Calu3 (cell line): ENCODE results near the gene IFITM5. TPM values are rescaled to one million over a fixed set of nuclear protein-coding genes. Genes with fewer than 3 reads are reported as not detected.
A peak's percentile ranks its signal among the peaks of the same experiment; 100 is the strongest.
"Not testable (repeated sequence)": the region's sequence is repeated elsewhere in the genome, so short reads cannot be mapped to it uniquely, and the experiment has no call there.

Experiments used
- BruUV-seq: library from RNA; stranded (reverse); fragments of 400-500 nt; replicated peaks from 2 replicates; lab custom pipeline; 2021; lab: Mats Ljungman, UMichigan
- CTCF ChIA-PET: fragments of 300-600 bp; sonication (Branson Sonifier 250); formaldehyde crosslinking; loops from one replicate; lab custom pipeline; 2022; ENCODE audit warnings: antibody characterized with exemption; lab: Charles Lee
- DNase-seq: peaks from one replicate; pipeline ENCODE4 v3.0.0; 2022
- H3K27ac Mint-ChIP-seq: one replicate; pipeline ENCODE4 v1.8.0; 2022; ENCODE audit warnings: mixed read lengths; ENCODE audit not compliant: unreplicated experiment
- H3K27me3 Mint-ChIP-seq: one replicate; pipeline ENCODE4 v1.8.0; 2022; ENCODE audit warnings: mixed read lengths; ENCODE audit not compliant: unreplicated experiment
- H3K36me3 Mint-ChIP-seq: one replicate; pipeline ENCODE4 v1.8.0; 2022; ENCODE audit warnings: mild to moderate bottlenecking, moderate library complexity, mixed read lengths; ENCODE audit not compliant: insufficient read depth, unreplicated experiment
- H3K4me1 Mint-ChIP-seq: one replicate; pipeline ENCODE4 v1.8.0; 2022; ENCODE audit warnings: mild to moderate bottlenecking, low read depth, mixed read lengths; ENCODE audit not compliant: unreplicated experiment
- H3K4me3 Mint-ChIP-seq: one replicate; pipeline ENCODE4 v1.8.0; 2022; ENCODE audit warnings: mild to moderate bottlenecking, low read depth, moderate library complexity, mixed read lengths; ENCODE audit not compliant: unreplicated experiment
- H3K9me3 Mint-ChIP-seq: one replicate; pipeline ENCODE4 v1.8.0; 2022; ENCODE audit warnings: low read depth, mixed read lengths; ENCODE audit not compliant: unreplicated experiment
- CTCF ChIP-seq: fragments of 200-600 bp; IDR thresholded peaks from one replicate; pipeline ENCODE4 v1.8.0; 2022; ENCODE audit warnings: antibody characterized with exemption; ENCODE audit not compliant: unreplicated experiment
- intact Hi-C: fragments of 100-400 bp; cut with micrococcal nuclease; formaldehyde crosslinking; loops from one replicate; pipeline ENCODE4 v1.10.0; 2022; ENCODE audit not compliant: unreplicated experiment
- total RNA-seq: library from RNA; stranded (reverse); gene quantifications from 2 replicates; pipeline ENCODE4 v1.2.3, GENCODE V29; 2022

IFITM5 gene
- total RNA-seq, 1 experiment from 2014 or later = not detected

GRCh38 chr11:288478-289397 is 10.6 kb downstream of the IFITM5 start, which contains the start of gene PGGHG:
TSS of gene PGGHG (plus strand) at chr11:289126. CDS start at chr11:289817, 691 bp downstream.
- no peaks in the 10 kb centered on the region for H3K9me3 Mint-ChIP-seq
- peaks cover 49% of the 10 kb centered on the region for H3K27me3 Mint-ChIP-seq
- H3K27ac Mint-ChIP-seq = no peak within 1 kb of the TSS
- intact Hi-C loops = no loop called here
- H3K4me3 Mint-ChIP-seq = peak within 1 kb of the TSS; percentile 75
- TF ChIP-seq CTCF = no peak
- CTCF ChIA-PET = no interaction called here
- DNase-seq = peak; percentile 74
- peaks cover 13% of the 10 kb centered on the region for H3K36me3 Mint-ChIP-seq
- BruUV-seq = no TSS peak
- peaks cover 9% of the 10 kb centered on the region for H3K4me1 Mint-ChIP-seq

- H3K27ac Mint-ChIP-seq = no peak overlapping the region
- CTCF ChIA-PET = no interaction called here
- no peaks in the 10 kb centered on the region for H3K9me3 Mint-ChIP-seq
- intact Hi-C loops = no loop called here
- H3K4me3 Mint-ChIP-seq = peak overlapping the region; percentile 75
- H3K27me3 Mint-ChIP-seq = peaks cover 56% of the 10 kb centered on the region
- TF ChIP-seq CTCF = no peak
- H3K36me3 Mint-ChIP-seq = peaks cover 13% of the 10 kb centered on the region
- no TSS peak for BruUV-seq
- no peak for DNase-seq
- peaks cover 9% of the 10 kb centered on the region for H3K4me1 Mint-ChIP-seq
Observed at GRCh38 chr11:287821-288477, 11.4 kb downstream of the IFITM5 start.

- H3K4me1 Mint-ChIP-seq, H3K27ac Mint-ChIP-seq, intact Hi-C loops, H3K9me3 Mint-ChIP-seq, BruUV-seq, CTCF ChIA-PET, DNase-seq: not testable (repeated sequence)
- H3K36me3 Mint-ChIP-seq = peaks cover 13% of the 10 kb centered on the region
- peaks cover 64% of the 10 kb centered on the region for H3K27me3 Mint-ChIP-seq
- H3K4me3 Mint-ChIP-seq = peak overlapping the region; percentile 75
Observed at GRCh38 chr11:286977-287820, 12.1 kb downstream of the IFITM5 start.

- no TSS peak for BruUV-seq
- peaks cover 77% of the 10 kb centered on the region for H3K27me3 Mint-ChIP-seq
- H3K9me3 Mint-ChIP-seq = no peaks in the 10 kb centered on the region
Observed at GRCh38 chr11:285894-286220, 13.5 kb downstream of the IFITM5 start.

More at GRCh38 chr11:285894-286220, 13.5 kb downstream of the IFITM5 start:
- DNase-seq = no peak
- H3K4me3 Mint-ChIP-seq = no peak overlapping the region
- peaks cover 9% of the 10 kb centered on the region for H3K4me1 Mint-ChIP-seq
- H3K36me3 Mint-ChIP-seq = peaks cover 13% of the 10 kb centered on the region
- H3K27ac Mint-ChIP-seq = no peak overlapping the region
- no peak for TF ChIP-seq CTCF
- intact Hi-C loops = no loop called here
- CTCF ChIA-PET = no interaction called here
